ENCODE measurements around the gene DPP3. TPM values are rescaled to one million over a fixed set of nuclear protein-coding genes. Genes with fewer than 3 reads are reported as not detected.

DPP3 gene
- total RNA-seq, 1 donor from 2014 or later = 106 TPM

DNA sequence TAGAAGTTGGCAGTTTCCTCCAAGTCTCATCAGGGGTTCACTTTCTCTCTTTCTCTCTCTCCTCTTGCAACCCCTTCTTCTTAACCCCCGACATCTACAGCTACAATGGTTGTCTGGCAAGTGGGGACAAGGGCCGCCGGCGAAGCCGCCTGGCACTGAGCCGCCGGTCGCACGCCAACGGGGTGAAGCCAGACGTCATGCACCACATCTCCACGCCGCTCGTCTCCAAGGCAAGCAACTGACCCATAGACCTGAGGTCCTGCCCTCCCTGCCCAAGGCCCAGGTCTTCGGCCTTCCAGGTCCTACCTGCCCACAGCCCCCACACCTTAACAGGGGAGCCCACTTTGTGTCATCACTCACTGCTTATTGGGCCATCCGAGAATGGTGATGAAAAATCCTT, 9.1 kb upstream of the DPP3 start:
- no peak for DNase-seq (ENCODE audit: low read depth)
- H3K4me3 ChIP-seq (ENCODE audit: low read depth, low read length) = no peak overlapping the region
- TF ChIP-seq, protein P1, sequence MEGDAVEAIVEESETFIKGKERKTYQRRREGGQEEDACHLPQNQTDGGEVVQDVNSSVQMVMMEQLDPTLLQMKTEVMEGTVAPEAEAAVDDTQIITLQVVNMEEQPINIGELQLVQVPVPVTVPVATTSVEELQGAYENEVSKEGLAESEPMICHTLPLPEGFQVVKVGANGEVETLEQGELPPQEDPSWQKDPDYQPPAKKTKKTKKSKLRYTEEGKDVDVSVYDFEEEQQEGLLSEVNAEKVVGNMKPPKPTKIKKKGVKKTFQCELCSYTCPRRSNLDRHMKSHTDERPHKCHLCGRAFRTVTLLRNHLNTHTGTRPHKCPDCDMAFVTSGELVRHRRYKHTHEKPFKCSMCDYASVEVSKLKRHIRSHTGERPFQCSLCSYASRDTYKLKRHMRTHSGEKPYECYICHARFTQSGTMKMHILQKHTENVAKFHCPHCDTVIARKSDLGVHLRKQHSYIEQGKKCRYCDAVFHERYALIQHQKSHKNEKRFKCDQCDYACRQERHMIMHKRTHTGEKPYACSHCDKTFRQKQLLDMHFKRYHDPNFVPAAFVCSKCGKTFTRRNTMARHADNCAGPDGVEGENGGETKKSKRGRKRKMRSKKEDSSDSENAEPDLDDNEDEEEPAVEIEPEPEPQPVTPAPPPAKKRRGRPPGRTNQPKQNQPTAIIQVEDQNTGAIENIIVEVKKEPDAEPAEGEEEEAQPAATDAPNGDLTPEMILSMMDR (conservative IDR thresholded peaks at IDR 0.05; ENCODE audit: low read depth, low read length) = no peak

DNA sequence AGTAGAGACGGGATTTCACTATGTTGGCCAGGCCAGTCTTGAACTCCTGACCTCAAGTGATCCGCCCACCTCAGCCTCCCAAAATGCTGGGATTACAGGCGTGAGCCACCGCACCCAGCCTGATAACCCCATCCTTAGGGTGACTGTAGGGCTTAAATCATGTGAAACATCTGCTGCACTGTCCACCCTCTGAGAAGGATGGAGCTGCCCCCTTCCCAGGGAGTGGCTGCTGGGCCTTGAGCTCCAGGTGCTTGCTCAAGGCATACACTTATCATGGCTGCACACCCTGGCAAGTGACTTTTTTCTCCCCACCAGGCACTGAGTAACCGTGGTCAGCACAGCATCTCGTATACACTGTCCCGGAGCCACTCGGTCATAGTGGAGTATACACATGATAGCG, 8.2 kb upstream of the DPP3 start:
- TF ChIP-seq, protein P1 (conservative IDR thresholded peaks at IDR 0.05; ENCODE audit: low read depth, low read length) = no peak
- no peak for DNase-seq (ENCODE audit: low read depth)
- H3K4me3 ChIP-seq (ENCODE audit: low read depth, low read length) = no peak overlapping the region

DNA sequence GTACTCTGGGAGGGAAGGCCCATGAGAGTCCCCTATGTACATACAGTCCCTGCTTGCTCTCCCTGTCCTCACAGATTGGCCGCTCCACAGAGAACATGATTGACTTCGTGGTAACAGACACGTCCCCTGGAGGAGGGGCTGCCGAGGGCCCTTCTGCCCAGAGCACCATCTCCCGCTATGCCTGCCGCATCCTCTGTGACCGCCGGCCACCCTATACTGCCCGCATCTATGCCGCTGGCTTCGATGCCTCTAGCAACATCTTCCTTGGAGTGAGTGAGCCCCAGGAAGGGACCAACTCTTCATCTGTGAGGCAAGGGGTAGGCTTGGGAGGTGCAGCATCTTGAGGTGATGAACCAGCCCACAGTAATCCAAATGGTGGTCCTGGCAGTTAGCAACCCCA, 7.1 kb upstream of the DPP3 start:
- TF ChIP-seq, protein P1 (conservative IDR thresholded peaks at IDR 0.05; ENCODE audit: low read depth, low read length) = no peak
- DNase-seq (ENCODE audit: low read depth) = no peak

DNA sequence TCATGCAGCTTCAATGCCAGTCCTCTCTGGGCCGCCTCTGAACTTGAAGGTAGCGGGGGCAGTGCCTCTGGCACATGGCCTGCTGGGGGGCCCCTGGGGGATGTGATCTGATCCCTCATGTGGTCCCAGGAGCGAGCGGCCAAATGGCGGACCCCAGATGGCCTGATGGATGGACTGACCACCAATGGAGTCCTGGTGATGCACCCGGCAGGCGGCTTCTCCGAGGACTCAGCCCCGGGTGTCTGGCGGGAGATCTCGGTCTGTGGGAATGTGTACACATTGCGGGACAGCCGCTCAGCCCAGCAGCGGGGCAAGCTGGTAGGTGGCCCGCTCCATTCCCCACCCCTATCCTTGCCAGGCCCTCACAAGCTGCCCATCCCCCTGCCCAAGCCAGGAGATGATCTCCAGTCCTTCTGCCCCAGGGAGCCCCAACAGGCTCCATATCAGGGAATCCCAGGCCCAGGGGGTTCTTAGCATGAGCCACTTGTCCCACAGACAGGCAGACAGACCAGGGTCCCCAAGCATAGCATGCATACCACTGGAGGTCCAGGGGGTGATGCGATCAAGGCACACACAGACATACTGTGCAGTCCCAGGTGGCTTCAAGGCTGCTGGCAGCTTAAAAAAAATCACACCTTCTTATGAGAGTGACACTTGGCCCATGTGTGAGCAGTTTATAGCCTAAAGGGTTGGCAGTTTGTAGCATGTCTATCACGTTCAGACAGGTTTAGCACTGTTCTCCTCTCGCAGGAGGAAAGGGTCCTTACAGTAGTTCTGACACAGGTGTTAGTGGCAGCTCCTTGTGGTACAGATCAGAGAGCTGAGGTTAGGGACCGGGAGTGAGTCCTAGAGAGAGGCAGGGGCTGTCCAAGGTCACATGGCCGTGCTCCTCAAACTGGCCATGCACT, 6.4 kb upstream of the DPP3 start:
- no peak overlapping the region for H3K4me3 ChIP-seq (ENCODE audit: low read depth, low read length)
- TF ChIP-seq, protein P1 (conservative IDR thresholded peaks at IDR 0.05; ENCODE audit: low read depth, low read length) = no peak
- no peak for DNase-seq (ENCODE audit: low read depth)

More for the DNA sequence above, 7.1 kb upstream of the DPP3 start:
- no peak overlapping the region for H3K4me3 ChIP-seq (ENCODE audit: low read depth, low read length)

DNA sequence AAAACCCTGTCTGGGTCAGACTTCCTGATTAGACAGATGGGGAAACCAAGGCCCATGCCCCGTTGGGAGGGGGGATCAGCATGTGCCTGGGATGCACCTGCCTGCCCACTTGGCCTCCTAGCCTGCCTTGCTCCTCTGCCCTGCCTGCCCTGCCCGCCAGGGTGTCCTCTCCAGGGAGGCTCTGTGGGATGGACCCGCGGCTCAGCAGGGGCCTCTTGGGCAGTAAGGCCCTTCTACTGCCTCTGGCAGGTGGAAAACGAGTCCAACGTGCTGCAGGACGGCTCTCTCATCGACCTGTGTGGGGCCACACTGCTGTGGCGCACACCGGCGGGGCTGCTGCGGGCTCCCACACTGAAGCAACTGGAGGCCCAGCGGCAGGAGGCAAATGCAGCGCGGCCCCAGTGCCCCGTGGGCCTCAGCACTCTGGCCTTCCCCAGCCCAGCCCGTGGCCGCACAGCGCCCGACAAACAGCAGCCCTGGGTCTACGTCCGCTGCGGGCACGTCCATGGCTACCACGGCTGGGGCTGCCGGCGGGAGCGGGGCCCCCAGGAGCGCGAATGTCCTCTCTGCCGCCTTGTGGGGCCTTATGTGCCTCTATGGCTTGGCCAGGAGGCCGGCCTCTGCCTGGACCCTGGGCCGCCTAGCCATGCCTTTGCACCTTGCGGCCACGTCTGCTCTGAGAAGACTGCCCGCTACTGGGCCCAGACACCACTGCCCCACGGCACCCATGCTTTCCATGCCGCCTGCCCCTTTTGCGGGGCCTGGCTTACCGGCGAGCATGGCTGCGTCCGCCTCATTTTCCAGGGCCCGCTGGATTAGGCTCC, 4.7 kb upstream of the DPP3 start:
- no peak overlapping the region for H3K4me3 ChIP-seq (ENCODE audit: low read depth, low read length)
- TF ChIP-seq, protein P1 (conservative IDR thresholded peaks at IDR 0.05; ENCODE audit: low read depth, low read length) = no peak
- DNase-seq (ENCODE audit: low read depth) = no peak

DNA sequence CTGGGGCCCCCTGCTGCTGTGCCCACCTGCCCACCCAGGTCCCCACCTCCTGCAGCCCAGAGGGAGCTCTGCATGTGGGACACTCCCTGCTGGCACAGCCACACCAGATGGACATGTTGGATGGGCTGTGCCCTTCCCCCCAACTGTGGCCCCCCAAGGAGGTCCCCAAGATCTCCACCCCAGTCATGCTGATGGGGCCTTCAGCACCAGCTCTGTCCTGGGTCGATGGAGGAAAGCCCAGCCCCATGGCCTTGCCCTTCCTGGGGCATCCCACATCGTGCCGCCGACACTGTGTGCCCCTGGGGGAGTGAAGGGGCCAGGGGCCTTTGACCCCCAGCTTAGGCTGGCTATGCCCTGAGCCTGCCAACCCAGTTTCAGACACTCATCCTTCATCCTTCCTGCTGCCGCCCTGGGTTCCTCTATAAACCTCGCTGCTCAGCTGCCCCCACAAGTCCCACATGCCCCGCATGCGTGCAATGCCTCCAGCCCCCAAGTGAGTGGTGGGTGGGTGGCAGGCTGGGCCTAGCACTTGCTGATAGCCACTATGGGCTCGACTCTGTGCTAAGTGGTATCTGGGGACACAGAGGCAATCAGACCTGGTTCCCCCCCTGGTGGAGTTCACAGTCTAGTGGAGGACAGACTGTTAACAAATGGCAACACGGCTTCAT, 3.9 kb upstream of the DPP3 start:
- TF ChIP-seq, protein P1 (conservative IDR thresholded peaks at IDR 0.05; ENCODE audit: low read depth, low read length) = no peak
- no peak overlapping the region for H3K4me3 ChIP-seq (ENCODE audit: low read depth, low read length)
- no peak for DNase-seq (ENCODE audit: low read depth)
